Loucy (cell line): Measurements from ENCODE around the gene TBC1D22A.

ENCODE experiments used
- H2AFZ ChIP-seq: fragments of 200-600 bp; sonication (generic); 2 replicates; pipeline ENCODE4 v1.6.0; 2016; ENCODE audit warnings: antibody characterized with exemption, mild to moderate bottlenecking, low read length, moderate library complexity
- H3F3A ChIP-seq: fragments of 200-600 bp; 2 replicates; pipeline ENCODE4 v1.6.0; 2016; ENCODE audit warnings: antibody characterized with exemption, low read depth, mild to moderate bottlenecking
- H3K27me3 ChIP-seq: fragments of 200-600 bp; sonication (generic); 2 replicates; pipeline ENCODE4 v1.6.1; 2014; ENCODE audit warnings: low read length, mild to moderate bottlenecking; ENCODE audit not compliant: insufficient read depth, poor library complexity, severe bottlenecking
- H3K36me3 ChIP-seq: fragments of 200-600 bp; sonication (generic); 2 replicates; pipeline ENCODE4 v1.6.1; 2016; ENCODE audit warnings: low read length; ENCODE audit not compliant: insufficient read depth
- H3K4me1 ChIP-seq: fragments of 200-600 bp; sonication (generic); 2 replicates; pipeline ENCODE4 v1.5.1; 2014; ENCODE audit warnings: low read length, mild to moderate bottlenecking; ENCODE audit not compliant: insufficient read depth, poor library complexity, severe bottlenecking
- H3K4me2 ChIP-seq: fragments of 200-600 bp; sonication (generic); 2 replicates; pipeline ENCODE4 v1.6.0; 2014; ENCODE audit warnings: antibody characterized with exemption, low read length, low read depth, mild to moderate bottlenecking; ENCODE audit not compliant: poor library complexity, severe bottlenecking
- H3K4me3 ChIP-seq: fragments of 200-600 bp; sonication (generic); 2 replicates; pipeline ENCODE4 v1.5.1; 2014; ENCODE audit warnings: low read length, mild to moderate bottlenecking, mixed read lengths; ENCODE audit not compliant: poor library complexity, severe bottlenecking
- H3K79me2 ChIP-seq: fragments of 200-600 bp; sonication (generic); 2 replicates; pipeline ENCODE4 v1.6.1; 2014; ENCODE audit warnings: low read length; ENCODE audit not compliant: insufficient read depth
- H3K9ac ChIP-seq: fragments of 200-600 bp; sonication (generic); 2 replicates; pipeline ENCODE4 v1.6.0; 2014; ENCODE audit warnings: mild to moderate bottlenecking, low read depth, low read length, moderate library complexity; ENCODE audit not compliant: poor library complexity, severe bottlenecking
- H3K9me2 ChIP-seq: fragments of 200-600 bp; sonication (generic); replicated peaks from 2 replicates; pipeline ENCODE4 v1.6.1; 2016; ENCODE audit warnings: low read depth, low read length, mixed read lengths
- H3K9me3 ChIP-seq: fragments of 200-600 bp; sonication (generic); 2 replicates; pipeline ENCODE4 v1.6.1; 2014; ENCODE audit warnings: mild to moderate bottlenecking, antibody characterized with exemption, low read length, low read depth; ENCODE audit not compliant: insufficient read depth
- H4K20me1 ChIP-seq: fragments of 200-600 bp; sonication (generic); 2 replicates; pipeline ENCODE4 v1.6.0; 2014; ENCODE audit warnings: antibody characterized with exemption, low read length, mild to moderate bottlenecking; ENCODE audit not compliant: insufficient read depth, poor library complexity, severe bottlenecking
- EZH2phosphoT487 ChIP-seq: fragments of 200-600 bp; IDR thresholded peaks from 2 replicates; pipeline ENCODE4 v1.6.1; 2018; ENCODE audit warnings: antibody characterized with exemption, mild to moderate bottlenecking, moderate library complexity, borderline replicate concordance
- TF ChIP-seq, protein P1 (sequence below): fragments of 200-600 bp; sonication (generic); conservative IDR thresholded peaks from 2 replicates; pipeline ENCODE4 v1.5.1; 2014; ENCODE audit warnings: mild to moderate bottlenecking, antibody characterized with exemption, low read length

TBC1D22A gene

DNA sequence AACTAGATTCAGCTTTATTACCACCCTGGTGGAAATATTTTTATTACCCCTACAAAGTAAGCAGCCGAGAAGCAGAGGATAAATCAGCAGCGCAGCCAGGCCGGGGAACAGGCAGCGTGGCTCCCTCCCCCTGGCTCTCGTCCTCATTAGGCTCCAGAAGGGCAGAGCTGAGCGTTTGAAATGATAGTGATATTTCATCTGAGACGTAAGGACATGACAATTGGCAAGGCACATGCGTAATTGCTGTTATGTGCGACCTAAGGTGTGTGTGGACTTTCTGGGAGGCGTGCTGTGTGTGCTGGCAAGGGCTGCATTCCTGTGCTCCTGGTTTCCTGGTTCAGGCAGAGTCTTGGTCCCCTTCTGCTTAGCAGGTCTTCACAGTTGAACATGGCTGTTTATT is 247.8 kb downstream of the TBC1D22A start:
- peaks cover 13% of the 10 kb centered on the region; the same call in 1 of the 2 replicates for H3K36me3 ChIP-seq
- no peaks in the 10 kb centered on the region for H3K9me3 ChIP-seq
- no peaks in the 10 kb centered on the region for H3K9me2 ChIP-seq
- TF ChIP-seq, protein P1, sequence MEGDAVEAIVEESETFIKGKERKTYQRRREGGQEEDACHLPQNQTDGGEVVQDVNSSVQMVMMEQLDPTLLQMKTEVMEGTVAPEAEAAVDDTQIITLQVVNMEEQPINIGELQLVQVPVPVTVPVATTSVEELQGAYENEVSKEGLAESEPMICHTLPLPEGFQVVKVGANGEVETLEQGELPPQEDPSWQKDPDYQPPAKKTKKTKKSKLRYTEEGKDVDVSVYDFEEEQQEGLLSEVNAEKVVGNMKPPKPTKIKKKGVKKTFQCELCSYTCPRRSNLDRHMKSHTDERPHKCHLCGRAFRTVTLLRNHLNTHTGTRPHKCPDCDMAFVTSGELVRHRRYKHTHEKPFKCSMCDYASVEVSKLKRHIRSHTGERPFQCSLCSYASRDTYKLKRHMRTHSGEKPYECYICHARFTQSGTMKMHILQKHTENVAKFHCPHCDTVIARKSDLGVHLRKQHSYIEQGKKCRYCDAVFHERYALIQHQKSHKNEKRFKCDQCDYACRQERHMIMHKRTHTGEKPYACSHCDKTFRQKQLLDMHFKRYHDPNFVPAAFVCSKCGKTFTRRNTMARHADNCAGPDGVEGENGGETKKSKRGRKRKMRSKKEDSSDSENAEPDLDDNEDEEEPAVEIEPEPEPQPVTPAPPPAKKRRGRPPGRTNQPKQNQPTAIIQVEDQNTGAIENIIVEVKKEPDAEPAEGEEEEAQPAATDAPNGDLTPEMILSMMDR, result no peak
- TF ChIP-seq EZH2phosphoT487, result no peak
- peaks cover 5% of the 10 kb centered on the region for H3K4me1 ChIP-seq
- H2AFZ ChIP-seq, result no peak overlapping the region
- no peak overlapping the region for H3K4me2 ChIP-seq
- no peaks in the 10 kb centered on the region for H3K79me2 ChIP-seq
- no peak overlapping the region for H3K9ac ChIP-seq
- H3F3A ChIP-seq, result no peaks in the 10 kb centered on the region
- H4K20me1 ChIP-seq, result no peaks in the 10 kb centered on the region
- no peaks in the 10 kb centered on the region for H3K27me3 ChIP-seq
- no peak overlapping the region for H3K4me3 ChIP-seq

DNA sequence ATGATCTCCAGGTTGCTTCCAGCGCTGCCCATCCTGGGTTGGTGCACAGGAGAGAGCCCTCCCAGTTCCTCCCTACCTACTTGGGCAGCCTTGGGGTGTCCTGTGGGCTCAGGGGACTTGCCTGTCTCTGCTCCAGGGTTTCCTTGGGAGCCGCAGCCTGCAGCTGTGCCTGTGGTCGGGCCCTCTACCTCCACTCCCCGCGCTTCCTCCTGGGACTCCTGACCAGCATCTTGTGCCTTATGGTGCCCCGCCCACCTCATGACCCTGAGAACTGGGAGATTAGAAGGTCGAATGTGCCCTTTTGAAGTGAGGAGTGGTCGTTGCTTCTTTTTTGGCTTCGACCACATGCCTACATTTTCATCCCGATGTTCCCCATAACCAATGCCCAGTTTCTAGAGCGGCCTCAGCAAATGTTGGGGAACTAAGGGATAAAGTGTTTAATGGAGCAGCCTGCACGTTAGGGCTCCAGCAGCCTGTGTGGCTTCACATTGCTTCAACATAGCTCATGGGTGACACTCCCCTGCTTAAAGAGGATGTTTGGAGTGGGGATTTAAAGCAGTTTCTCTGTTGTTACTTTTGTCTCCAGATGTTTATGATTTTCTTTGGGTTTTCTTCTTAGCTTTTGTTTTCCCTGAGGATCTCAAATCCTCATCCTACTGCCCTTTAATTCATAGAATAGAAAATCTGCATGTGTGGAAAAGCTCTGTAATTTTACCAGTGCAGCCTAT is 248.8 kb downstream of the TBC1D22A start:
- Histone ChIP-seq H3K79me2 (no peaks in the 10 kb centered on the region), H3K9me2 (no peaks in the 10 kb centered on the region), H3K36me3 (peaks cover 9% of the 10 kb centered on the region; the same call in 1 of the 2 replicates), H4K20me1 (no peaks in the 10 kb centered on the region), H3K4me2 (no peak overlapping the region), H3K9me3 (no peaks in the 10 kb centered on the region), H3K9ac (no peak overlapping the region), H3K4me1 (peaks cover 5% of the 10 kb centered on the region), H2AFZ (no peak overlapping the region), H3K4me3 (no peak overlapping the region), H3K27me3 (no peaks in the 10 kb centered on the region), H3F3A (no peaks in the 10 kb centered on the region)
- TF ChIP-seq EZH2phosphoT487, result no peak
- TF ChIP-seq, protein P1, result no peak

DNA sequence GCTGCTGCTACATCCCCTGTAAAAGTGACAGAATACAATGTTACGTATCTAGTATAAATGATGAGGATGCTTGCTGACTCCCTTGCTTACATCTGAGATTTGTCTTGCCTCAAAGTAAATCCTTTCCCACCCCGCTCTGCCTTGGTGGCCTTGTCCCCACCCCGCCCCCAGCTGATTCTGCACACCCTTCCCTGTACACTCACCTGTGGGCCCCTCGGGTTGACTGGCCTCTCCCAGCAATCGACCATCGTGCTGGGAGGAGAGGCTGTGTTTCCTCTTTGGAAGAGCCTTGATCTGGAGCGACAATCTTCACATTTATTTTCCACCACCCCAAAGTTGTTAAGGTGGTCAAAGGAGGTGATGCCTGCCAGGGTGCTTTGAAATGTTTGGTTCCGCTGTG is 249.4 kb downstream of the TBC1D22A start:
- TF ChIP-seq, protein P1, result no peak
- TF ChIP-seq EZH2phosphoT487, result no peak
- Histone ChIP-seq H3K9me3 (no peaks in the 10 kb centered on the region), H3K36me3 (peaks cover 9% of the 10 kb centered on the region; the same call in 1 of the 2 replicates), H3K4me1 (peaks cover 5% of the 10 kb centered on the region), H3K9me2 (no peaks in the 10 kb centered on the region), H3K4me2 (no peak overlapping the region), H3F3A (no peaks in the 10 kb centered on the region), H2AFZ (no peak overlapping the region), H3K79me2 (no peaks in the 10 kb centered on the region), H4K20me1 (no peaks in the 10 kb centered on the region), H3K9ac (no peak overlapping the region), H3K27me3 (no peaks in the 10 kb centered on the region), H3K4me3 (no peak overlapping the region)
